Activated CD8-positive, alpha-beta T cell treated with anti-CD3 and anti-CD28 coated beads for 36 hours (primary cell): ENCODE results near the gene BCL2A1. TPM values are rescaled to one million over a fixed set of nuclear protein-coding genes. Genes with fewer than 3 reads are reported as not detected.
"Not testable (repeated sequence)": the region's sequence is repeated elsewhere in the genome, so short reads cannot be mapped to it uniquely, and the experiment has no call there.

Experiments
- ATAC-seq: fragments of 200-7000 bp; cut with Tn5 transposase; one replicate; pipeline ENCODE4 v1.10.0; 2021; ENCODE audit warnings: mild to moderate bottlenecking, moderate library complexity
- CTCF ChIA-PET: fragments of 350-600 bp; sonication (Branson Sonifier 250); formaldehyde crosslinking; loops from one replicate; lab custom pipeline; 2021; ENCODE audit warnings: antibody characterized with exemption; lab: Charles Lee
- POLR2A ChIA-PET: fragments of 350-600 bp; sonication (Branson Sonifier 250); formaldehyde crosslinking; loops from one replicate; lab custom pipeline; 2021; ENCODE audit warnings: antibody characterized with exemption; lab: Charles Lee
- DNase-seq: peaks from one replicate; pipeline ENCODE4 v3.0.0-alpha.2; 2020
- H3K27ac Mint-ChIP-seq: one replicate; pipeline ENCODE4 v1.8.0; 2021; ENCODE audit warnings: mild to moderate bottlenecking, mixed read lengths
- H3K27me3 Mint-ChIP-seq: one replicate; pipeline ENCODE4 v1.8.0; 2021; ENCODE audit warnings: mixed read lengths
- H3K36me3 Mint-ChIP-seq: one replicate; pipeline ENCODE4 v1.8.0; 2021; ENCODE audit warnings: low read depth, mixed read lengths
- H3K4me1 Mint-ChIP-seq: one replicate; pipeline ENCODE4 v1.8.0; 2021; ENCODE audit warnings: low read depth, mixed read lengths
- H3K4me3 Mint-ChIP-seq: one replicate; pipeline ENCODE4 v1.8.0; 2021; ENCODE audit warnings: mild to moderate bottlenecking, moderate library complexity, mixed read lengths
- H3K9me3 Mint-ChIP-seq: one replicate; pipeline ENCODE4 v1.8.0; 2021; ENCODE audit warnings: mixed read lengths
- intact Hi-C: fragments of 100-400 bp; cut with micrococcal nuclease; formaldehyde crosslinking; loops from one replicate; pipeline ENCODE4 v1.10.0; 2022
- total RNA-seq, 2 experiments: library from RNA; stranded (reverse); gene quantifications; one replicate each; pipeline ENCODE4 v1.2.3, GENCODE V29; 2021
- TF ChIP-seq, protein P1 (sequence below): fragments of 200-600 bp; IDR thresholded peaks from one replicate; pipeline ENCODE4 v1.8.0; 2022; ENCODE audit warnings: antibody characterized with exemption, mild to moderate bottlenecking

BCL2A1 gene
- total RNA-seq, 2 experiments from 2014 or later, result 47.1 to 47.9 TPM

DNA sequence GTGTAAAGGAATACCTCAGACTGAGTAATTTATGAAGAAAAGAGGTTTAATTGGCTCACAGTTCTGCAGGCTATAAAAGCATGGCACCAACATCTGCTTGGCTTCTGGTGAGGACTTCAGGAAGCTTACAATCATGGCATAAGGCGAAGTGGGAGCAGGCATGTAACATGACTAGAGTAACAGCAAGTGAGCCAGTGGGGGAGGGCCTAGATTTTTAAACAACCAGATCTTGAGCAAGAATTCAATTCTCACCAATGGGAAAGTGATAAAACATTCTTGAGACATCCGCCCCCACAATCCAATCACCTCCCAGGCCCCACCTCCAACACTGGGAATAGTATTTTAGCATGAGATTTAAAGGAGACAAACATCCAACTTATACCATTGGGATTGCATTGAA lies 44.2 kb upstream of the BCL2A1 start:
- POLR2A ChIA-PET, result no interaction called here
- Mint-ChIP-seq H3K9me3 (no peaks in the 10 kb centered on the region), H3K36me3 (no peaks in the 10 kb centered on the region), H3K4me3 (no peak overlapping the region), H3K27me3 (no peaks in the 10 kb centered on the region), H3K27ac (no peak overlapping the region), H3K4me1 (no peaks in the 10 kb centered on the region)
- DNase-seq (no peak), ATAC-seq (no peak)
- CTCF ChIA-PET, result no interaction called here
- TF ChIP-seq, protein P1, sequence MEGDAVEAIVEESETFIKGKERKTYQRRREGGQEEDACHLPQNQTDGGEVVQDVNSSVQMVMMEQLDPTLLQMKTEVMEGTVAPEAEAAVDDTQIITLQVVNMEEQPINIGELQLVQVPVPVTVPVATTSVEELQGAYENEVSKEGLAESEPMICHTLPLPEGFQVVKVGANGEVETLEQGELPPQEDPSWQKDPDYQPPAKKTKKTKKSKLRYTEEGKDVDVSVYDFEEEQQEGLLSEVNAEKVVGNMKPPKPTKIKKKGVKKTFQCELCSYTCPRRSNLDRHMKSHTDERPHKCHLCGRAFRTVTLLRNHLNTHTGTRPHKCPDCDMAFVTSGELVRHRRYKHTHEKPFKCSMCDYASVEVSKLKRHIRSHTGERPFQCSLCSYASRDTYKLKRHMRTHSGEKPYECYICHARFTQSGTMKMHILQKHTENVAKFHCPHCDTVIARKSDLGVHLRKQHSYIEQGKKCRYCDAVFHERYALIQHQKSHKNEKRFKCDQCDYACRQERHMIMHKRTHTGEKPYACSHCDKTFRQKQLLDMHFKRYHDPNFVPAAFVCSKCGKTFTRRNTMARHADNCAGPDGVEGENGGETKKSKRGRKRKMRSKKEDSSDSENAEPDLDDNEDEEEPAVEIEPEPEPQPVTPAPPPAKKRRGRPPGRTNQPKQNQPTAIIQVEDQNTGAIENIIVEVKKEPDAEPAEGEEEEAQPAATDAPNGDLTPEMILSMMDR, result no peak
- intact Hi-C loops, result no loop called here

DNA sequence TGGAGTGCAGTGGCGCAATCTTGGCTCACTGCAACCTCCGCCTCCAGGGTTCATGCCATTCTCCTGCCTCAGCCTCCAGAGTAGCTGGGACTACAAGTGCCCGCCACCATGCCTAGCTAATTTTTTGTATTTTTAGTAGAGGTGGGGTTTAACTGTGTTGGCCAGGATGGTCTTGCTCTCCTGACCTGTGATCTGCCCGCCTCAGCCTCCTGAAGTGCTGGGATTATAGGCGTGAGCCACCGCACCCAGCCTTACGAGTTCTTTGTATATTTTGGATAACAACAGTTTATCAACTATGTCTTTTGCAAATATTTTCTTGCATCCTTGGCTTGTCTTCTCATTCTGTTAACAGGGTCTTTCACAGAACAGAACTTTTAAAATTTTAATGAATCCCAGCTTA lies 43.2 kb upstream of the BCL2A1 start:
- ATAC-seq, H3K4me3 Mint-ChIP-seq, DNase-seq, H3K27me3 Mint-ChIP-seq, intact Hi-C loops, H3K4me1 Mint-ChIP-seq, H3K36me3 Mint-ChIP-seq, H3K27ac Mint-ChIP-seq, H3K9me3 Mint-ChIP-seq: not testable (repeated sequence)
- CTCF ChIA-PET, result interaction anchor here (1.5 kb wide), 1 partner anchor 21 kb away, joined by 4 read pairs; no protein-coding TSS in a partner anchor
- POLR2A ChIA-PET, result interaction anchor here (1.0 kb wide), 1 partner anchor 12 kb away, joined by 3 read pairs; no protein-coding TSS in a partner anchor

DNA sequence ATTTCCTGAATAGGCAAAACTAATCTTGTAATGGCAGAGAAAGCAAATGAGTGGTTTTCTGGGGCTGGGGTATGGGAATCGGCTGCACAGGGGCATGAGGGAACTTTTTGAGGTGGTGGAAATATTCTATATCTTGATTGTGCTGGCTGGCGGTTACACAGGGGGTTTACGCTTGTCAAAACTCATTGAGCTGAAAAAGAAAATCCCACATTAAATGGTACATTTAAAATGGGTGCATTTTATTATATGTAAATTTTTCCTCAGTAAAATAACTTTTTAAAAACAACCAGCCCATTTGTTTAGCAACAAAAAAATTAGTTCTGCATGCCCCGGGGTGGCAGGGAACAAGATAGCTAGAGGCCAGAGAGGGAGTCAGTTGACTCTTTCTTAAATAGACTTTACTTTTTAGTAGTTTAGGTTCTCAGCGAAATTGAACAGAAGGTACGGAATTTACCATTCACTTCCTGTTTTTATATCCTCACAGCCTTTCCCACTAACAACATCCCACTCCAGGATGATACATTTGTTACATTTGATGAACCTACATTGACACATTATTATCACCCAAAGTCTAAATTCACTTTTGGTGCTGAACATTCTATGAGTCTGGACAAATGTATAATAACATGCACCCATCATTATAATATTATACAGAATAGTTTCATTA lies 41.2 kb upstream of the BCL2A1 start:
- Mint-ChIP-seq H3K4me3 (no peak overlapping the region), H3K36me3 (no peaks in the 10 kb centered on the region), H3K9me3 (no peaks in the 10 kb centered on the region), H3K4me1 (no peaks in the 10 kb centered on the region), H3K27ac (no peak overlapping the region), H3K27me3 (no peaks in the 10 kb centered on the region)
- TF ChIP-seq, protein P1, result no peak
- ChIA-PET POLR2A (no interaction called here), CTCF (no interaction called here)
- intact Hi-C loops, result no loop called here
- DNase-seq, result no peak
- ATAC-seq, result no peak

DNA sequence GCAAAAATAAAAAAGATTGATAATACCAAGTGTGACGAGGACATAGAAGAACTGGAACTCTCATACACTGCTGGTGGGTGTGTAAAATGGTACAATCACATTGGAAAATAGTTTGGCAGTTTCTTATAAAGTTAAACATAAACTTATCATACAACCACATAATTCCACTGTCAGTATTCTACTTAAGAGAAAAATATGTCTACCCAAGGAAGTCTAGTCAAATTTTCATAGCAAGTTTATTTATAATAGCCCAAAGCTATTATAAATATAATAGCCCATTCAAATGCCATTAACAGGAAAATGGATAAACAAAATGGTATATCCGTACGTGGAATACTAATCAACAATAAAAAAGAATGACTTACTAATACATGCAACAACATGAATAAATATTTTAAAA lies 40.6 kb upstream of the BCL2A1 start:
- no peak for ATAC-seq
- Mint-ChIP-seq H3K27me3 (no peaks in the 10 kb centered on the region), H3K27ac (no peak overlapping the region), H3K4me1 (no peaks in the 10 kb centered on the region), H3K9me3 (no peaks in the 10 kb centered on the region), H3K36me3 (no peaks in the 10 kb centered on the region), H3K4me3 (no peak overlapping the region)
- DNase-seq, result no peak
- intact Hi-C loops, result no loop called here
- ChIA-PET CTCF (interaction anchor here (1.0 kb wide), 1 partner anchor 87 kb away, joined by 3 read pairs; no protein-coding TSS in a partner anchor), POLR2A (no interaction called here)
- TF ChIP-seq, protein P1, result no peak

DNA sequence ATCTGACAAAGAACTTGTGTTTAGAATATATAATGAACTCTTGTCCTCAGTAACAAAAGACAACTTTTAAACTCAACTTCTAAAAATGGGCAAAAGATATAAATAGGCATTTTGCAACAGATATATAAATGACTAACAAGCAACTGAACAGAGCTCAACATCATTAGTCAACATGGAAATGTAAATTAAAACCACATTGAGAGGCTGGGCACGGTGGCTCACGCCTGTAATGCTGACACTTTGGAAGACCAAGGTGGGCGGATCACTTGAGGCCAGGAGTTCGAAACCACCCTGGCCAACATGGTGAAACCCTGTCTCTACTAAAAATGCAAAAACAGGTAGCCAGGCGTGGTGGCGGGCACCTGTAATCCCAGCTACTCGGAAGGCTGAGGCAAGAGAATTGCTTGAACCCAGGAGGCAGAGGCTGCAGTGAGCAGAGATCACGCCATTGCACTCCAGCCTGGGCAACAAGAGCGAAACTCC lies 40.1 kb upstream of the BCL2A1 start:
- H3K9me3 Mint-ChIP-seq, H3K4me1 Mint-ChIP-seq, H3K36me3 Mint-ChIP-seq, H3K4me3 Mint-ChIP-seq, POLR2A ChIA-PET, H3K27me3 Mint-ChIP-seq, intact Hi-C loops, H3K27ac Mint-ChIP-seq: not testable (repeated sequence)
- DNase-seq (peak; percentile 31), ATAC-seq (peak; percentile 47)
- CTCF ChIA-PET, result interaction anchor here (1.0 kb wide), 1 partner anchor 87 kb away, joined by 3 read pairs; no protein-coding TSS in a partner anchor

DNA sequence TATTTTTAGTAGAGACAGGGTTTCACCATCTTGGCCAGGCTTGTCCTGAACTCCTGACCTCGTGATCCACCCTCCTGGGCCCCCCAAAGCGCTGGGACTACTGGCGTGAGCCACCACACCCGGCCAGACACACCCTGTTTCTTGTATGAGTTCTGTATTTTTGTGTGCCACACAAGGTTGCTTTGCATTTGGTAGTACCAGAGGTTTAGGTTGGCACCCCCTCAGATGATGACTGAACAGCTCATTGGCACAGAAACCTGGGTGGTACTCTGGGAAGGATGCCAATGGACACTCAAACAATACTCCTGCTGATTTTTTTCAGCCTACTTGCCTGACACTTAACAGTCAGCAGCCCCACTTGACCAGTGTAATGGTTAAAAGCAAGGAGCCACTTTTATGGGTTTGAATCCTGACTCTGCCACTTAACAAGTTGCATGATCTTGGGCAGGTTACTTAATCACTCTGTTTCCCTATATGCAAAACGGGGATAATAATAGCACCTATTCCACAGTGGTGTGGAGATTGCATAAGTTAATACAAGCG lies 39.2 kb upstream of the BCL2A1 start:
- H3K27me3 Mint-ChIP-seq, result no peaks in the 10 kb centered on the region
- H3K4me1 Mint-ChIP-seq, result no peaks in the 10 kb centered on the region
- H3K36me3 Mint-ChIP-seq, result no peaks in the 10 kb centered on the region
- no peak for DNase-seq
- no peak overlapping the region for H3K4me3 Mint-ChIP-seq
- intact Hi-C loops, result no loop called here
- POLR2A ChIA-PET, result no interaction called here
- no peak for ATAC-seq
- no peaks in the 10 kb centered on the region for H3K9me3 Mint-ChIP-seq
- TF ChIP-seq, protein P1, result no peak
- H3K27ac Mint-ChIP-seq, result no peak overlapping the region
- CTCF ChIA-PET, result no interaction called here
